AG08396 (cell line): ENCODE results near the gene PLSCR2.
"Not testable (repeated sequence)": the region's sequence is repeated elsewhere in the genome, so short reads cannot be mapped to it uniquely, and the experiment has no call there.

ENCODE experiments used
- DNase-seq: peaks from one replicate; pipeline ENCODE4 v3.0.0; 2012; ENCODE audit warnings: low spot score, mixed read lengths

The PLSCR2 gene

GRCh38 chr3:146485297-146485696, 15.9 kb upstream of the PLSCR2 start:
- DNase-seq, result no peak

- no peak for DNase-seq
These were observed 6.9 kb upstream of the PLSCR2 start for GRCh38 chr3:146476094-146476740.

- DNase-seq, result not testable (repeated sequence)
These were observed 5.6 kb upstream of the PLSCR2 start for GRCh38 chr3:146474976-146475375.

GRCh38 chr3:146473726-146474125, 4.4 kb upstream of the PLSCR2 start:
- no peak for DNase-seq

GRCh38 chr3:146472611-146473010, 3.2 kb upstream of the PLSCR2 start:
- DNase-seq, result no peak

- DNase-seq, result no peak
These were observed 1.7 kb upstream of the PLSCR2 start for GRCh38 chr3:146471012-146471411.

- DNase-seq, result no peak
These were observed 1.1 kb upstream of the PLSCR2 start for GRCh38 chr3:146470425-146470990.

- no peak for DNase-seq
These were observed 651 bp downstream of the PLSCR2 start for GRCh38 chr3:146468671-146469149.

- no peak for DNase-seq
These were observed 1.1 kb downstream of the PLSCR2 start for GRCh38 chr3:146468234-146468633.

- no peak for DNase-seq
These were observed 2.8 kb downstream of the PLSCR2 start for GRCh38 chr3:146466604-146467003.

GRCh38 chr3:146465693-146466465, 3.5 kb downstream of the PLSCR2 start:
- DNase-seq, result no peak

GRCh38 chr3:146464783-146465182, 4.6 kb downstream of the PLSCR2 start:
- DNase-seq, result no peak

GRCh38 chr3:146464005-146464595, 5.3 kb downstream of the PLSCR2 start:
- peak; percentile 29 for DNase-seq

- DNase-seq, result no peak
These were observed 14.6 kb downstream of the PLSCR2 start for GRCh38 chr3:146454796-146455195.

GRCh38 chr3:146449613-146450012, 19.7 kb downstream of the PLSCR2 start:
- no peak for DNase-seq

- DNase-seq, result no peak
These were observed 20.3 kb downstream of the PLSCR2 start for GRCh38 chr3:146449076-146449475.

GRCh38 chr3:146446026-146446425, 23.3 kb downstream of the PLSCR2 start:
- no peak for DNase-seq

GRCh38 chr3:146440310-146440709, 29.1 kb downstream of the PLSCR2 start:
- DNase-seq, result not testable (repeated sequence)

GRCh38 chr3:146432066-146432465, 37.3 kb downstream of the PLSCR2 start:
- no peak for DNase-seq

- no peak for DNase-seq
These were observed 38.1 kb downstream of the PLSCR2 start for GRCh38 chr3:146431240-146431639.

- no peak for DNase-seq
These were observed 44.0 kb downstream of the PLSCR2 start for GRCh38 chr3:146425341-146425740.

GRCh38 chr3:146421819-146422759, 47.3 kb downstream of the PLSCR2 start:
- DNase-seq, result peak; percentile 36
